ENCODE measurements around the gene ANXA2.

The ANXA2 gene

GRCh38 chr15:60395276-60396011, 2.3 kb downstream of the ANXA2 start:
- no peak for DNase-seq (ENCODE audit: low read depth)
- H3K4me3 ChIP-seq (ENCODE audit: low read depth, low read length), result no peak overlapping the region
- TF ChIP-seq, protein P1, sequence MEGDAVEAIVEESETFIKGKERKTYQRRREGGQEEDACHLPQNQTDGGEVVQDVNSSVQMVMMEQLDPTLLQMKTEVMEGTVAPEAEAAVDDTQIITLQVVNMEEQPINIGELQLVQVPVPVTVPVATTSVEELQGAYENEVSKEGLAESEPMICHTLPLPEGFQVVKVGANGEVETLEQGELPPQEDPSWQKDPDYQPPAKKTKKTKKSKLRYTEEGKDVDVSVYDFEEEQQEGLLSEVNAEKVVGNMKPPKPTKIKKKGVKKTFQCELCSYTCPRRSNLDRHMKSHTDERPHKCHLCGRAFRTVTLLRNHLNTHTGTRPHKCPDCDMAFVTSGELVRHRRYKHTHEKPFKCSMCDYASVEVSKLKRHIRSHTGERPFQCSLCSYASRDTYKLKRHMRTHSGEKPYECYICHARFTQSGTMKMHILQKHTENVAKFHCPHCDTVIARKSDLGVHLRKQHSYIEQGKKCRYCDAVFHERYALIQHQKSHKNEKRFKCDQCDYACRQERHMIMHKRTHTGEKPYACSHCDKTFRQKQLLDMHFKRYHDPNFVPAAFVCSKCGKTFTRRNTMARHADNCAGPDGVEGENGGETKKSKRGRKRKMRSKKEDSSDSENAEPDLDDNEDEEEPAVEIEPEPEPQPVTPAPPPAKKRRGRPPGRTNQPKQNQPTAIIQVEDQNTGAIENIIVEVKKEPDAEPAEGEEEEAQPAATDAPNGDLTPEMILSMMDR (IDR thresholded peaks at IDR 0.05; ENCODE audit: control insufficient read depth, extremely low read depth, insufficient read depth), result no peak

DNA sequence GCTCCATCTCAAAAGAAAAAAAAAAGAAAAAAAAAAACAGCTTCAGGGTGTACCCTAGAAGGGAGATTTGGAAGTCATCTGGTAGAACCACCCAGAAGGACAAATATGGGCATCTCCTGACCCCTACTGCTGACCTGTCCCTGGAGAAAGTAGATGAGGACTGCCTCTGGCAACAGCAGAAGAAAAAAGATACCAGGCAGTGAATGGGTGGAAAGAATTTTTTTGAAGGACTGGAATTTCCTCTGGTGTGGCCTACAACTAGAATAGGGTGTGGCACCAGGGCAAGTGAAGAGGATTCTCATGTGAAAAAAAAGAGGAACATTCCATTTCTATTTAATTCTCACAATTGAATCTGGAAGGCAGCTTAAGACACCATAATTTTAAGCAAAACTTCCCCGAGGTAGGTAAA, 3.1 kb downstream of the ANXA2 start:
- DNase-seq (ENCODE audit: low read depth), result no peak
- no peak overlapping the region for H3K4me3 ChIP-seq (ENCODE audit: low read depth, low read length)

DNA sequence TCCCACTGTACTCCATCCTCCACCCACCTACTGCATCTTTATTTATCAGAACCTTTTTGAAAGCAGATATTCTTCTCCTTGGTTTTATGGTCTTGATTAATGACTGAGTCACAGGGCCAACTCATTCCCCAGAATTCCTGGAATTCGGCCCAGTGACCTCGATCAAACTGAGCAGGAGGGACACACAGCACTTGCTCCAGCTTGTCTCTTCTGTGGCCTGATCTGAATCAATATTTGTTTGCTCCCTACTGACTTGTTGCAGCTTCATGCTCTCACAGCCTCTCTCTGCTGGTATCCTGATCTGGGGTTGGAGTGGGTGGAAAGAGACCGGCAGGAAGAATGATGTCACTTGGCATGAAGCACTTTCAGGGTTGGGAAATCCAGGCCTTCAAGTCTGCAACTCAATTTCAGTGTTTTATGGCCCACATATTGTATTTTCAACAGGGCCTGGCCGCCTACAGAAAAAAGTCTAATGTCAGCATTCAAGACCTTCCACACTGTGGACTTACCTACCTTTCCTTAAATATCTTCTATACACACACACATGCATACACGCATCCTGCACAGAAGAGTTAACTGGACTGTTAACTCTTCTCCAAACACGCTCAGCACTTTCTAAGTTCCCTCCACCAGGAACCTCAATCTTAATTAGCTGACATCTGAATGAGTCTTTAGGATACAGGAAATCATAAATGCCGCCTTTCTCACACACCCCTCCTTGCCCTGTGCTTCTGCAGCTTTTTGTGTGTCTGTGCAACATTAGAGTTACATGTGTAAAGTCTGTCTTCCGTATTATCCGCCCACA, 4.6 kb downstream of the ANXA2 start:
- TF ChIP-seq, protein P1 (IDR thresholded peaks at IDR 0.05; ENCODE audit: control insufficient read depth, extremely low read depth, insufficient read depth), result no peak
- no peak overlapping the region for H3K4me3 ChIP-seq (ENCODE audit: low read depth, low read length)
- DNase-seq (ENCODE audit: low read depth), result peak; percentile 96

More for the DNA sequence above, 3.1 kb downstream of the ANXA2 start:
- TF ChIP-seq, protein P1 (IDR thresholded peaks at IDR 0.05; ENCODE audit: control insufficient read depth, extremely low read depth, insufficient read depth), result no peak

GRCh38 chr15:60392601-60392985, 5.2 kb downstream of the ANXA2 start:
- DNase-seq (ENCODE audit: low read depth), result peak; percentile 39
- no peak overlapping the region for H3K4me3 ChIP-seq (ENCODE audit: low read depth, low read length)
- TF ChIP-seq, protein P1 (IDR thresholded peaks at IDR 0.05; ENCODE audit: control insufficient read depth, extremely low read depth, insufficient read depth), result no peak

DNA sequence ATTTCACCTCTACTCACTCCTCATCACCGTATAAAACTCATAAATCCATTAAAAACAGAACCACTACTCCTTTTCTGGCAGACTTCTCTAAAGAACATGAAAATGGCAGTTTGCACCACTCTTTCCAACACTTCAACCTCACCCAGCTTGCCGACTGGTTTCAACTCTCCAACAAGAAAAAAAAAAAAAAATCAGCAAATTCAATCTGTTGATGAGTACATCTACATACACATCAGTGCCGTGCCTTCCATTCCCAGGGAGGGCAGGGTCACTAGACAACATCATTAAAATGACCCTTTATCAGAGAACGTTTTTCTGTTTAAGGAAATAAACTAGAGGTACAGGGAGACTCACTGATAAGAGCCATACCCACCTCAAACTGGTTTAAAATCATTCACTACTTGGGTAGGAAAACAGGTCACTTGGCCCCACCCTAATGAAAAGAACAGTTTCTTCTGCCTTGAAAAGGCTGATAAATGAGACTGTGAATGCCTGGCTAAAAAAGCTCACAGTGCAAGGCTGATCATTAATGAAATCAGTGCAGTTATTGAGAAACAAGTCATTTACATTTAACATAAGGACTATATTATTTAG, 6.0 kb downstream of the ANXA2 start:
- DNase-seq (ENCODE audit: low read depth), result no peak
- H3K4me3 ChIP-seq (ENCODE audit: low read depth, low read length), result no peak overlapping the region
- TF ChIP-seq, protein P1 (IDR thresholded peaks at IDR 0.05; ENCODE audit: control insufficient read depth, extremely low read depth, insufficient read depth), result no peak

- TF ChIP-seq, protein P1 (IDR thresholded peaks at IDR 0.05; ENCODE audit: control insufficient read depth, extremely low read depth, insufficient read depth), result no peak
- no peak for DNase-seq (ENCODE audit: low read depth)
- no peak overlapping the region for H3K4me3 ChIP-seq (ENCODE audit: low read depth, low read length)
Measured at GRCh38 chr15:60390871-60391501, 6.8 kb downstream of the ANXA2 start.
